Caco-2 (cell line): ENCODE results near the gene DUOX2. TPM values are rescaled to one million over a fixed set of nuclear protein-coding genes. Genes with fewer than 3 reads are reported as not detected.

Experiments
- BruUV-seq: library from RNA; stranded (reverse); fragments of 400-500 nt; replicated peaks from 2 replicates; lab custom pipeline; 2021; lab: Mats Ljungman, UMichigan
- CTCF ChIA-PET: fragments of 300-600 bp; sonication (Branson Sonifier 250); formaldehyde crosslinking; loops from one replicate; lab custom pipeline; 2022; ENCODE audit warnings: antibody characterized with exemption; lab: Charles Lee
- POLR2A ChIA-PET: fragments of 300-600 bp; sonication (Branson Sonifier 250); formaldehyde crosslinking; loops from one replicate; lab custom pipeline; 2022; ENCODE audit warnings: antibody characterized with exemption; lab: Charles Lee
- DNase-seq, 2 experiments: peaks; one replicate each; pipeline versions ENCODE4 v3.0.0 to v3.0.0-alpha.2; 2020 to 2022
- H3K27me3 ChIP-seq: replicated peaks from 2 replicates; pipeline ENCODE4 v1.6.0; 2011; ENCODE audit warnings: low read length; ENCODE audit not compliant: control insufficient read depth, insufficient read depth
- H3K36me3 ChIP-seq: 2 replicates; pipeline ENCODE4 v1.5.1; 2011; ENCODE audit warnings: low read length; ENCODE audit not compliant: control insufficient read depth, insufficient read depth
- H3K4me1 ChIP-seq: fragments of 250-450 bp; sonication (Bioruptor Pico); 2 replicates; pipeline ENCODE4 v1.5.1; 2020; ENCODE audit warnings: mild to moderate bottlenecking
- H3K4me3 ChIP-seq: 2 replicates; pipeline ENCODE4 v1.5.1; 2011; ENCODE audit warnings: low read depth, mild to moderate bottlenecking, control low read depth, low read length
- H3K9me3 ChIP-seq: fragments of 250-450 bp; sonication (Bioruptor Pico); 2 replicates; pipeline ENCODE4 v1.5.1; 2020; ENCODE audit warnings: mild to moderate bottlenecking, moderate library complexity
- H3K27ac Mint-ChIP-seq: one replicate; pipeline ENCODE4 v1.8.0; 2022; ENCODE audit warnings: mixed read lengths; ENCODE audit not compliant: unreplicated experiment
- H3K27me3 Mint-ChIP-seq: one replicate; pipeline ENCODE4 v1.8.0; 2022; ENCODE audit warnings: mixed read lengths; ENCODE audit not compliant: insufficient read depth, unreplicated experiment
- H3K36me3 Mint-ChIP-seq: one replicate; pipeline ENCODE4 v1.8.0; 2022; ENCODE audit warnings: mild to moderate bottlenecking, mixed read lengths; ENCODE audit not compliant: insufficient read depth, unreplicated experiment
- H3K4me1 Mint-ChIP-seq: one replicate; pipeline ENCODE4 v1.8.0; 2022; ENCODE audit warnings: low read depth, mixed read lengths; ENCODE audit not compliant: unreplicated experiment
- H3K4me3 Mint-ChIP-seq: one replicate; pipeline ENCODE4 v1.8.0; 2022; ENCODE audit warnings: mild to moderate bottlenecking, moderate library complexity, mixed read lengths; ENCODE audit not compliant: unreplicated experiment
- H3K9me3 Mint-ChIP-seq: one replicate; pipeline ENCODE4 v1.8.0; 2022; ENCODE audit warnings: mixed read lengths; ENCODE audit not compliant: unreplicated experiment
- CTCF ChIP-seq, 2 experiments: fragments of 200-600 bp in 1 of 2; IDR thresholded peaks; 1 replicate in 1 of 2; 2 replicates in 1 of 2; pipeline versions ENCODE4 v1.5.1 to v1.8.0; 2011 to 2022; ENCODE audit warnings: antibody characterized with exemption in 1 of 2, control low read depth in 1 of 2, inconsistent platforms in 1 of 2, low read depth in 1 of 2, low read length in 1 of 2, mild to moderate bottlenecking in 1 of 2, moderate library complexity in 1 of 2; ENCODE audit not compliant: insufficient read depth in 1 of 2, severe bottlenecking in 1 of 2, unreplicated experiment in 1 of 2
- intact Hi-C: fragments of 100-400 bp; cut with micrococcal nuclease; formaldehyde crosslinking; loops from one replicate; pipeline ENCODE4 v1.10.0; 2022; ENCODE audit not compliant: unreplicated experiment
- total RNA-seq: library from RNA; stranded (reverse); gene quantifications from 2 replicates; pipeline ENCODE4 v1.2.3, GENCODE V29; 2022

The DUOX2 gene
- total RNA-seq, 1 experiment from 2014 or later: 6.9 TPM

GRCh38 chr15:45123397-45123796, 9.4 kb upstream of the DUOX2 start:
- ChIA-PET CTCF (interaction anchor here (0.8 to 1.5 kb wide), 4 partner anchors 9 to 75 kb away, joined by 3 to 5 read pairs (median 4); partner anchors contain the start of genes DUOX2 and DUOXA2), POLR2A (no interaction called here)
- Histone ChIP-seq H3K27me3 (no peaks in the 10 kb centered on the region), H3K36me3 (no peaks in the 10 kb centered on the region), H3K4me1 (peaks cover 17% of the 10 kb centered on the region; the same call in 1 of the 2 replicates), H3K4me3 (no peak overlapping the region), H3K9me3 (no peaks in the 10 kb centered on the region)
- no peak for TF ChIP-seq CTCF (IDR thresholded peaks at IDR 0.05; ENCODE audit: insufficient read depth in 1 of 2, low read depth in 1 of 2, low read length in 1 of 2, severe bottlenecking in 1 of 2, unreplicated experiment in 1 of 2)
- intact Hi-C loops: no loop called here
- peak in 1 of 2 experiments; percentile 46 for DNase-seq
- no peaks in the 10 kb centered on the region for H3K27me3 Mint-ChIP-seq
- H3K4me3 Mint-ChIP-seq: no peak overlapping the region
- H3K9me3 Mint-ChIP-seq: peaks cover 12% of the 10 kb centered on the region
- no peak overlapping the region for H3K27ac Mint-ChIP-seq
- BruUV-seq: no TSS peak
- H3K4me1 Mint-ChIP-seq: peaks cover 28% of the 10 kb centered on the region
- no peaks in the 10 kb centered on the region for H3K36me3 Mint-ChIP-seq

GRCh38 chr15:45122719-45123118, 8.7 kb upstream of the DUOX2 start:
- intact Hi-C loops: no loop called here
- Histone ChIP-seq H3K4me3 (no peak overlapping the region), H3K27me3 (no peaks in the 10 kb centered on the region), H3K4me1 (peaks cover 19% of the 10 kb centered on the region; the same call in 1 of the 2 replicates), H3K9me3 (no peaks in the 10 kb centered on the region), H3K36me3 (no peaks in the 10 kb centered on the region)
- Mint-ChIP-seq H3K27me3 (no peaks in the 10 kb centered on the region), H3K4me3 (no peak overlapping the region), H3K27ac (no peak overlapping the region), H3K36me3 (peaks cover 5% of the 10 kb centered on the region), H3K9me3 (peaks cover 12% of the 10 kb centered on the region), H3K4me1 (peaks cover 34% of the 10 kb centered on the region)
- DNase-seq: no peak
- TF ChIP-seq CTCF (IDR thresholded peaks at IDR 0.05; ENCODE audit: insufficient read depth in 1 of 2, low read depth in 1 of 2, low read length in 1 of 2, severe bottlenecking in 1 of 2, unreplicated experiment in 1 of 2): no peak
- ChIA-PET CTCF (interaction anchor here (0.6 to 1.5 kb wide), 4 partner anchors 8 to 40 kb away, joined by 3 to 5 read pairs (median 4); partner anchors contain the start of genes DUOX2 and DUOXA2), POLR2A (no interaction called here)
- BruUV-seq: no TSS peak

- no peaks in the 10 kb centered on the region for H3K27me3 ChIP-seq
- peaks cover 12% of the 10 kb centered on the region for H3K9me3 Mint-ChIP-seq
These were observed 7.9 kb upstream of the DUOX2 start for GRCh38 chr15:45121706-45122417.

More at GRCh38 chr15:45121706-45122417, 7.9 kb upstream of the DUOX2 start:
- no peak overlapping the region for H3K4me3 Mint-ChIP-seq
- H3K4me1 ChIP-seq: peaks cover 21% of the 10 kb centered on the region; the same call in 1 of the 2 replicates
- no peak for TF ChIP-seq CTCF (IDR thresholded peaks at IDR 0.05; ENCODE audit: insufficient read depth in 1 of 2, low read depth in 1 of 2, low read length in 1 of 2, severe bottlenecking in 1 of 2, unreplicated experiment in 1 of 2)
- intact Hi-C loops: no loop called here
- H3K9me3 ChIP-seq: no peaks in the 10 kb centered on the region
- no peak for DNase-seq
- no peaks in the 10 kb centered on the region for H3K27me3 Mint-ChIP-seq
- H3K36me3 ChIP-seq: no peaks in the 10 kb centered on the region
- POLR2A ChIA-PET: no interaction called here
- H3K36me3 Mint-ChIP-seq: peaks cover 5% of the 10 kb centered on the region
- H3K4me3 ChIP-seq: no peak overlapping the region
- no TSS peak for BruUV-seq
- H3K4me1 Mint-ChIP-seq: peaks cover 36% of the 10 kb centered on the region
- CTCF ChIA-PET: interaction anchor here (0.6 to 1.5 kb wide), 2 partner anchors 39 to 41 kb away, joined by 3 to 5 read pairs; no protein-coding TSS in a partner anchor
- no peak overlapping the region for H3K27ac Mint-ChIP-seq
